Astrocyte of the spinal cord (primary cell): ENCODE data around the gene XPOT.

Source experiments
- DNase-seq: peaks from one replicate; pipeline ENCODE4 v3.0.0; 2011; ENCODE audit warnings: low read depth, low spot score
- H3K4me3 ChIP-seq: 2 replicates; pipeline ENCODE4 v1.5.1; 2011; ENCODE audit warnings: low read depth, mild to moderate bottlenecking, low read length, moderate library complexity
- CTCF ChIP-seq: IDR thresholded peaks from 2 replicates; pipeline ENCODE4 v1.5.1; 2012; ENCODE audit warnings: low read depth, mild to moderate bottlenecking, low read length, inconsistent platforms
- in situ Hi-C: cut with HindIII; loops from 2 replicates; pipeline ENCODE4 v1.10.0; 2017; ENCODE audit warnings: low sequenced_read_pairs

Gene XPOT

GRCh38 chr12:64493513-64493912, 89.3 kb downstream of the XPOT start:
- no peak for TF ChIP-seq CTCF
- in situ Hi-C loops, result no loop called here
- H3K4me3 ChIP-seq, result no peak overlapping the region
- no peak for DNase-seq

GRCh38 chr12:64494998-64495729, 91.0 kb downstream of the XPOT start:
- no peak for TF ChIP-seq CTCF
- H3K4me3 ChIP-seq, result no peak overlapping the region
- in situ Hi-C loops, result no loop called here
- no peak for DNase-seq

- DNase-seq, result no peak
- in situ Hi-C loops, result no loop called here
- no peak for TF ChIP-seq CTCF
- no peak overlapping the region for H3K4me3 ChIP-seq
These were observed 92.7 kb downstream of the XPOT start for GRCh38 chr12:64496839-64497400.

- no peak overlapping the region for H3K4me3 ChIP-seq
- in situ Hi-C loops, result no loop called here
- TF ChIP-seq CTCF, result no peak
- no peak for DNase-seq
These were observed 93.3 kb downstream of the XPOT start for GRCh38 chr12:64497484-64497883.

GRCh38 chr12:64497903-64498302, 93.7 kb downstream of the XPOT start:
- no peak for TF ChIP-seq CTCF
- H3K4me3 ChIP-seq, result no peak overlapping the region
- no peak for DNase-seq
- in situ Hi-C loops, result no loop called here

GRCh38 chr12:64500394-64500793, 96.2 kb downstream of the XPOT start:
- DNase-seq, result no peak
- in situ Hi-C loops, result no loop called here
- no peak overlapping the region for H3K4me3 ChIP-seq
- no peak for TF ChIP-seq CTCF
